ENCODE measurements around the gene KCNK1.

The KCNK1 gene

GRCh38 chr1:233613252-233614172, at the start of gene KCNK1:
TSS of gene KCNK1 (plus strand) at chr1:233614106. CDS start at chr1:233614172, 66 bp downstream.
- DNase-seq, result no peak

GRCh38 chr1:233565313-233565712, 48.6 kb upstream of the KCNK1 start:
- no peak for DNase-seq

- DNase-seq, result no peak
Observed at GRCh38 chr1:233566886-233567285, 47.0 kb upstream of the KCNK1 start.

- no peak for DNase-seq
Observed at GRCh38 chr1:233569636-233570035, 44.3 kb upstream of the KCNK1 start.

- no peak for DNase-seq
Observed at GRCh38 chr1:233570216-233570615, 43.7 kb upstream of the KCNK1 start.

- DNase-seq, result no peak
Observed at GRCh38 chr1:233570706-233571105, 43.2 kb upstream of the KCNK1 start.

GRCh38 chr1:233572896-233573295, 41.0 kb upstream of the KCNK1 start:
- DNase-seq, result no peak

- DNase-seq, result no peak
Observed at GRCh38 chr1:233575450-233575849, 38.5 kb upstream of the KCNK1 start.

- no peak for DNase-seq
Observed at GRCh38 chr1:233582439-233582838, 31.5 kb upstream of the KCNK1 start.

- no peak for DNase-seq
Observed at GRCh38 chr1:233584376-233584775, 29.5 kb upstream of the KCNK1 start.

- no peak for DNase-seq
Observed at GRCh38 chr1:233584931-233585330, 29.0 kb upstream of the KCNK1 start.

GRCh38 chr1:233586301-233586700, 27.6 kb upstream of the KCNK1 start:
- no peak for DNase-seq

- DNase-seq, result no peak
Observed at GRCh38 chr1:233587196-233587595, 26.7 kb upstream of the KCNK1 start.

- no peak for DNase-seq
Observed at GRCh38 chr1:233587958-233588799, 25.7 kb upstream of the KCNK1 start.

GRCh38 chr1:233597489-233597901, 16.4 kb upstream of the KCNK1 start:
- DNase-seq, result no peak

- no peak for DNase-seq
Observed at GRCh38 chr1:233598891-233599541, 14.9 kb upstream of the KCNK1 start.

GRCh38 chr1:233599542-233600073, 14.3 kb upstream of the KCNK1 start:
- DNase-seq, result no peak

- no peak for DNase-seq
Observed at GRCh38 chr1:233600488-233600887, 13.4 kb upstream of the KCNK1 start.

GRCh38 chr1:233603478-233603877, 10.4 kb upstream of the KCNK1 start:
- DNase-seq, result no peak

GRCh38 chr1:233605205-233605604, 8.7 kb upstream of the KCNK1 start:
- no peak for DNase-seq

- DNase-seq, result no peak
Observed at GRCh38 chr1:233606813-233607212, 7.1 kb upstream of the KCNK1 start.

GRCh38 chr1:233607252-233608119, 6.4 kb upstream of the KCNK1 start:
- no peak for DNase-seq

Measured in stimulated activated CD4-positive, alpha-beta T cell treated with anti-CD3 and anti-CD28 coated beads, Interleukin-4, amount 100 ng/mL, for 1 hour (primary cell).